ENCODE data around the gene CSNK2A2.

The CSNK2A2 gene

DNA sequence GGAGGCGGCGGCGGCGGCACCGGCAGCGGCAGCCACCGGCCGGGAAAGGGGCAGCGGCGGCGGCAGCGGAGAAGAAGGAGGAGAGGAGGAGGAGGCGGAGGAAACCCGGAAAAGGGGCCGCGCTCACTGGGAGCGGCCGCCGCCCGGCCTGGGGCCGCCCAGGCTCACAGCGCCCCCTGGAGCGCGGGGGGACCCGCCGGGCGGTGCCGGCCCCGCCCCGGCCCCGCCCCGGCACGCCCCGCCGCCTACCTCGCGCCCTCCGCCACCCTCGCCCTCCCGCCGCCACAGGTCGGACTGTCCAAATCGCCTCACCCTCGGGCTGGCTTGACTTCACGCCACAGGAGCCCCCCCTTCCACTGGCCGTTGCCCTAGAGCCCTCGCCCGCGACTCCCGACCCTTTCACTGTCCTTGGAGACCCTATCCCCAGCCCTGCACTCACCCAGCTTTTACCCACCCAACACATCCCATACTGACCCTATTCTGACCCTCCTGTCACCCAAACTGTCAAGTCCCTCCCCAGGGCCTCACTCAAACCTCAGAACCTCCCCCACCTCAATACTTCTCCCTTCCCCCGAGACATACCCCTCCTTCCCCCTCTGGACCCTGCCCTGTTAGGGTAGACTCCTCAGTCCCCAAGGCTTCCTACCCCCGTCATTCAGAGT, at the start of gene CSNK2A2:
TSS of gene CSNK2A2 (minus strand) at position 85 of the 662 bp plus-strand sequence. CDS start 370 bp downstream, outside the sequence.
- peak; percentile 35 to 71 (median 45) for DNase-seq (ENCODE audit: low read depth in 3 of 3)

DNA sequence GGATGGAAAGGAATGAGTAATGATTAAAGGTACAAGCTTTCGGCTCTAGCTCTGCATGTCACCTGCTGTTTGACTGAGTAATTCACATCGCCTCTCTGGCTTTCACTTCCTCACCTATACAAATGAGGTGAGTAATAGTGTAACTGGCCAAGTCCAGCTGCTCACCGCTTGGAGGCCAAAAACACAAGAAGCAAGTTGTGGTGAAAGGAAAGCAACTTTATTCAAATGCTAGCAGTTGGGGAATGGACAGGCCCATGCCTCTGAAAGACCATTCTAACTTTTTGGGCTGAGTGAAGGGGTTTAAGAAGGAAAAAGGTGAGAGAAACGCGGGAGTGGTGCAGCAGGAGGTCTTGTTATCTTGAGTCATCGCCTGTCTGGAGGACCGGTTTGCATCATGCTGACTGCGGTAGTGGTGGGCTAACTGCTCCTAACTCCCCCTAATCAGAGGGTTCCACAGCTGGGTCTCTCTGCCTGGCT, 45.7 kb upstream of the CSNK2A2 start:
- no peak for DNase-seq (ENCODE audit: low read depth in 3 of 3)

DNA sequence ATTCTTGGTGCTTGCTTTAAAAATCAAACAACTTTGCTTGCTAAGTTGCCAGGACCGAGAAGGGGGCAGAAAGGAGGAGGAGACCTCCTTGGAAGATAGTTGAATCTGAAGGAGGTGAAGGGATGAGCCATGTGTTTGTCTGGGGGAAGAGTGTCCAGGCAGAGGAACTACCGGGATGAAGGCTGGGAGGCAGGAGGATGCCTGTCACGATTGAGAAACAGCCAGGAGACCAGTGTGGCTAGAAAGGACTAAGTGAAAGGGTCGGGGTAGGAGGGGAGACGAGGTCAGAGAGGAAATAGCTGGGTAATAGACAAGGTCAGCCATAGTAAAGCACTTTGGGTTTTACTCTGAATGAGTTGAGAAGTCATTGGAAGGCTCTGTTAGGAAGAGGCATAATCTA, 38.9 kb upstream of the CSNK2A2 start:
- no peak for DNase-seq (ENCODE audit: low read depth in 3 of 3)

DNA sequence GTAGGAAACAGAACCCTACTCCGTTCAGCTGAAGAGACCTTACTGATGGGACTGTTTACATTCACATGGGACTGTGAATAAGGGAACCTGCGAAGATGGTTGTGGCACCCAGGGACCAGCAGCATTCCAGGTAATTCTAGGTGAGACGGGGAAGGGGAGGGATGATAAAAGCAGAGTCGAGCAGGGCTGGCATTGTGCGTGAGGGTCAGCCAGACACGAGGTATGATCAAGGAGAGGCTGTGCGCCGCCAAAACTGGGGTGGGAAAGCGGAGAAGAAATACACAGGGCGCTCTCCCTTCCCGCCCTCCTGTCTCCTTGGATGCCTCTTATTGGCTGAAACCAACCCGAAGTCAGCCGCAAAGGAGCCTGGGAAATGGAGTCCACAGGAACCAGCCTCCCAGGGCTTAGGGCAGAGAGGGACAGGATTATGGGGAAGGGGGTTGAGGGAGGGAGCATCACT, 38.4 kb upstream of the CSNK2A2 start:
- peak; percentile 25 to 69 (median 27) for DNase-seq (ENCODE audit: low read depth in 3 of 3)

DNA sequence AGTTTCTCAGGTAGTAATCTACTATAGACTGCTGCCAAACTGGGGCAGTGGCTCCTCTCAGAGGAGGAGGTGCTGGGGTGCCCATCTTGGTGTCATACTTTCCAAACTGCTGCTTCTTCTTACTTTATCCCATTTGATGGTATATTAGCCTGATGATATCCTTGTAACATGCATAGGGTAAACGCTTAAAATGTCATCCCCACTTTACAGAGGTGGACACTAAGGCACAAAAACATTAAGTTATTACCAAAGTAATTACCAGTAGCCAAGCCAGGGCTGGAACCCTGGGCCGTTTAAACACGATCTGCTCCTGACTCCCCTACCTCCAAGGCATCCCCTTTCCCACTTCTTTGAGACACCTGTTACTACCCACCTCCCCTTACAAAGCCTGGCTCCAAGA, 37.8 kb upstream of the CSNK2A2 start:
- no peak for DNase-seq (ENCODE audit: low read depth in 3 of 3)

DNA sequence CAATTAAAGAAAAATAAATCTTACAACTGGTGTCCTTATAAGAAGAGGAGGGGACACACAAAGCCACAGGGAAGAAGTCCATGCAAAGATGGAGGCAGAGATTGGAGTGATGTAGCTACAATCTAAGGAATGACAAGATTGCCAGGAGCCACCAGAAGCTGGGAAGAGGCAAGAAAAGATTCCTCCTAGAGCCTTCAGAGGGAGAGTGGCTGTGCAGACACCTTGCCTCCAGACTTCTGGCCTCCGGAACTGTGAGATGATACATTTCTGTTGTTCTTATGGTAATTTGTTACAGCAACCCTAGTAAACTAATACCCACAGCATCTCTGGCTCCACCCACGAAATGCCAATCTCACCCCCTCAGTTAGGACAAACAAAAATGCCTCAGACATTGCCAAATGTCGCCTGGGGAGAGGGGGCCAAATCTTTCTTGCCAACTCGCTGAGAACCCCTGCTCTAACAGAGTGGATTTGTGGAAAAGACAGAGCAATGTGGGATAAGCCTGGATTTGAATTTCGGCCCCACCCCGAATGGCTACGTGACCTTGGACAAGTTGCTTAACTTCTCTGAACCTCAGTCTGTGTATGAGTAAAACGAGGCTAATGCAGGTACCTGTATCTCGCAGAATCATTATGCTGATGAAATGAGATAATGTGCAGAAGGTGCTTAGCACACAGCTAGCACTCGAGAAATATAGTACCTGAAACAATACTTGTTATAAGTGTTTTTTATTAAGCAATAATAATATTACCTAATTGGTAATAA, 37.1 kb upstream of the CSNK2A2 start:
- DNase-seq (ENCODE audit: low read depth in 3 of 3): no peak

DNA sequence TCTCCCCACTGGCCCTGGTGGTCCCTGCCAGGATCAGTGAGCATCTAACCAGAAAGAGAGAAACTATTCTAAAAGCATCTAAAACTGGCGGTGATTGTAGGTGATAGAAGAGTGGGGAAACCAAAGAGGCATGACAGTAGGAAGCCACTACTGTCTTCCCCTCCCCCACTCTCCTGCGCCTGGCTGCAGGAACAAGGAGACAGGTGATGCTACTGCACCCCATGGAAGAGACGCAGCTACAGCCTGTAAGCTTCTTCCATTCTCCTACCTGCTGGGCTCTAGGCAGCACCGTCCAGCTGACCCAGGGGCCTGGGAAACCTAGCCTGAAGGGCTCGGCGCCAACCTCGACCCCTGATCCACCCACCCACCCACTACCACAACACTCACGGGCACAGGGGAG, 32.4 kb upstream of the CSNK2A2 start:
- DNase-seq (ENCODE audit: low read depth in 3 of 3): no peak

DNA sequence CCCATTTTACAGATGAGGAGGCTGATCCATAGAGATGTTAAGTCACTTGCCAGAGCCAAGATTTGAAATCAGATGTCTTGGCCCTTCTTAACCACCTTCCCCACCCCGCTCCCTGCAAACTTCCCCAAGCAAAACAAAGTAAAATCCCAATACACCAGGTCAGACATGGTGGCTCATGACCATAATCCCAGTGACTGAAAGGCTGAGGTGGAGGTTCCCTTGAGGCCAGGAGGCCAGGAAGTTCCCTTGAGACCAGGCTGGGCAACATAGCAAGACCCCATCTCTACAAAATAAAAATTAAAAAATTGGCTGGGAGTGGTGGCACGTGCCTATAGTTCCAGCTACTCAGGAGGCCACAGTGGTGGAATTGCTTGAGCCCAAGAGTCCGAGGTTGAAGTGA, 28.9 kb upstream of the CSNK2A2 start:
- DNase-seq (ENCODE audit: low read depth in 3 of 3): no peak

DNA sequence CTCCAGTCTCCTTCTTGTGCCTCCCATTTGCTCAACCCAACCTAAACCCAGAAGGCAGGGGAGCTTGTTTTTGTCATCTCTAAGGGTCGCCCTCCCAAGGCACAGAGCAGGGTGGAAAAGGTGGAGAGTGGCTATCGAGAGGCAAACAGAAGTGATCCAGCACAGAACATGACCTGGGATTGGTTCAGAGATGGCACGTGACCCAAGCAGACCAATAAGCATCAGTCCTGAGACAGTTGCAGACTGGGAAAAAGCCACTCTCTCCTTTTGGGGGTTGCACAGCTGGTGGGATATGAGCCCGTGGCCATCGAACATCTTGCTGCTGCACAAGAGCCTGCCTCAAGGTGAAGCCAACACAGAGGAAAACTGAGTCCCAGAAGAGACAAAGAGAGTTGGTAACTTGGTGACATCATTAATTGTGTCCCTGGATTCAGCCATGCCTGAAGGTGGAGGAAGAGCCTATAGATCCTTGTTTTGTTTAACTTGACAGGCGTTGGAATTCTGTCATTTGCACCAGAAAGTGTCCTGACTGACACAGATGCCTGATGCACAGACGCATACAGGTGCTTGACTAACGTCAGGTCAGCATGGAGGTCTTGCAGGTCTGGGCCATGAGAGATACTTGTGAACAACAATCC, 28.2 kb upstream of the CSNK2A2 start:
- DNase-seq (ENCODE audit: low read depth in 3 of 3): no peak

DNA sequence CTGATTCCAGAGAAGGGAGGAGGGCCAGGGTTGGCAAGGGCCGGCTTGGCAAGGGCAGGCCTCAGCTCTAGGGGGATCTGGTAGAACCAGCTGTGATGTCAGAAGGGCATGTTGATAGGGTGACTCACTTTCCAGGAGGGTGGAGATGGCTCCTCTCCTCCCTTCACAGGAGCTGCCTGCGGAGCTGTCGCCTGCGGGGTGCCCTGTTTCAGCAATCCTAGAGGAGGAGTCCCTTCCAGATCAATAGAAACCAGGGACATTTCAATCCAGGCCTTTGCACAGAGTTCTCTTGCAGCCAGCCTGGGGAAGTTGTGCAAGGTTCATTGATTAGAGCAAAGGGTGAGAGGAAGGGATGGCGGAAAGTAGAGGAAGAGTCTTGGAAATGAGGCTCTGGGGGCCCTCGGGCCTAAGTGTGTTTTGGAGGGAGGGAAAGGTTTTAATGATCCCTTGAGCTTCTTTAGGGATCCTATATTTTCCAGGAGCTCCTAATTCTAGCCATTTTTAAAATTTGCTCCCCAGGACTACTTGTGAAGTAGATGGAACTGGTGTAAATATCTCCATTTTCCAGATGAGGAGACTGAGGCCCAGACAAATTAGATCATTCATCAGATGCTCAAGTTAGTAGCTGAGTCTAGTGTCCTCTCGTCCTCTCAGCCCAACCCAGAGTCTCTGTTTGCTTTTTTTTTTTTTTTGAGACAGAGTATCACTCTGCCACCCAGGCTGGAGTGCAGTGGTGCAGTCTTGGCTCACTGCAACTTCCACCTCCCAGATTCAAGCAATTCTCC, 24.8 kb upstream of the CSNK2A2 start:
- no peak for DNase-seq (ENCODE audit: low read depth in 3 of 3)

DNA sequence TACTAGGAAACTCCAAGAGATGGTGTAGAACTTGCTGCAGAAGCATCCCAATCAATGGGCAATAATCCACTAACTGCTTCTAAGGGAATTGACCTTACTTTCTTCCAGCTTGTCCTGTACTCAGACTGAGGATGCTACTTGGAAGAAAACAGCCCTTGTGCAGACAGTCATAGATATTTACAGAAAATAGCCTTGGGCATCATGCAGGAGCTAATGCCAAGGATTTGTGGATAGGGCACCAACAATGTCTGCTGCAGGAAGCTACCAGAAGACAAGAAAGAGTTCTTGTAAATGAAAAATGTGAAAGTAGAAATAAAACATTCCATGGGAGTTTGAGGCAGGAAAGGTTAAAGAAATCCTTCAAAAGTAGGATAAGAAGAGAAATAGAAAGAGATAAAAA, 21.5 kb upstream of the CSNK2A2 start:
- no peak for DNase-seq (ENCODE audit: low read depth in 3 of 3)

DNA sequence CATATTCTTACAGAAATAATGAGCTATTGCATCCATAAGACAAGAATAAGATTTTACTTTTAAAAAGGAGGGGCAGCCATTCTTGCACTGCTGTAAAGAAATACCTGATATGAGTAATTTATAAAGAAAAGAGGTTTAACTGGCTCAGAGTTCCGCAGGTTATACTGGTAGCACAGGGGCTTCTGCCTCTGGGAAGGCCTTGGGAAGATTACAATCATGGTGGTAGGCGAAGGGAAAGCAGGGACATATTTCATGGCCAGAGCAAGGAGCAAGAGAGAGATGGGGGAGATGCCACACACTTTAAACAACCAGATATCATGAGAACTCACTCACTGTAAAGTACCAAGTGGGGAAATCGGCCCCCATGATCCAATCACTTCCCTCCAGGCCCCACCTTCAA, 20.9 kb upstream of the CSNK2A2 start:
- no peak for DNase-seq (ENCODE audit: low read depth in 3 of 3)

DNA sequence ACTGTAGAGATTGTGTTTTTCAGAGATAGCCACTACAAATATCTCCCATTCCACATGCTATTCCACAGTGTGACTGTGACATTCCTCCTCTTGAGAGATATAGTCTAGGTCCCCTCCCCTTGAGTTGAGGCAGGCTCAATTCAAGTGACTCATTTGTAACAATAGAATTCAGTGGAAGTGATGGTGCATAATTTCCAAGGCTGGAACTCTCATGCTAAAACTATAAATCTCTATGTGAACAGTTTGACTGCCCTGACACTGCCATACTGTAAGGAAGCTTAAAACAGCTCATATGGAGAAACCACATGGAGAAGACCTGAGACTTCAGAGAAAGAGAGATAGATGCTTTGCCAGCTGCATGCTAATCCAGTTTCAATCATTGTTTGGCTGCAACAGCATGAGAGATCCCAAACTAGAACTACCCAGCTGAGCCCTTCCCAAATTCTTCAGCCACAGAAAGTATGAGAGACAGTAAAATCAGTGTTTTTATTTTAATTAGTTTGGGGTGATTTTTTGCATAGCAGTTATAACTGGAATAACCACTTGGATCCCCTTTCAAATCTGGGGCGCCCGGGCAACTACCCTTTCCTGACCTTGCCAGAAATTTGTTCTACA, 19.5 kb upstream of the CSNK2A2 start:
- no peak for DNase-seq (ENCODE audit: low read depth in 3 of 3)

DNA sequence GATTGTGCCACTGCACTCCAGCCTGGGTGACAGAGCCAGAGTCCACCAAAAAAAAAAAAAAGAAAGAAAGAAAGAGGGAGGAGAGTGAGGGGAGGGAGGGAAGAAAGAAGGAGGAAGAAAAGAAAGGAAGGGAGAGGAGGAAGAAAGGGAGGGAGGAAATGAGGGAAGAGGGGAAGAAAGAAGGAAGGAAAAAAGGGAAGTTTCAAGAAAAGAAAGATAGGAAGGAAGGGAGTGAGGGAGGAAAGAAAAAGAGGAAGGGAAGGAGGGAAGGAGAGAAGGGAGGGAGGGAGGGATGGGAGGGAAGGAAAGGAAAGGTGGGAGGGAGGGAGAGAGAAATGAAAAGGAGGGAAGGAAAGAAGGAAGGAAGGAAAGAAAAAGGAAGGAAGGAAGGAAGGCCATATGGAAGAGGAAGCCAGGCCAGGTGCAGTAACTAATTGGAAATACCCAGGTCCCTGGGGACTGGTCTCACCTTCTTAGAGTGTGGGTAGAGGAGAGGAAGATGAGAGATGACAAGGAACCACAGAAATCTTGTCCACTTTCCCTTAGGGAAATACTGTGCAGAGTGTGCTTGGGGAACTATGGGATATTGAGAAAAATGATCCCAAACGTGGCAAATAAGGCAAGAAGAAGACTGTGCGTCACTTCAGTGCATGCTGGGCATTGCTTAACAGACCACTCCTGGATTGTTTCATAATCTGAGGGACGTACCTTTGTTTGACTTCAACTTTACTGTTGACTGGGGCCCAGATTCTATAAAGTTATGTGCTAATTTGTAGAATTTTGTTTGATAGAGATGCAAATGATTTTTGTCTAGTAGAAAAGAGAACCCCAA, 15.1 kb upstream of the CSNK2A2 start:
- DNase-seq (ENCODE audit: low read depth in 3 of 3): no peak

DNA sequence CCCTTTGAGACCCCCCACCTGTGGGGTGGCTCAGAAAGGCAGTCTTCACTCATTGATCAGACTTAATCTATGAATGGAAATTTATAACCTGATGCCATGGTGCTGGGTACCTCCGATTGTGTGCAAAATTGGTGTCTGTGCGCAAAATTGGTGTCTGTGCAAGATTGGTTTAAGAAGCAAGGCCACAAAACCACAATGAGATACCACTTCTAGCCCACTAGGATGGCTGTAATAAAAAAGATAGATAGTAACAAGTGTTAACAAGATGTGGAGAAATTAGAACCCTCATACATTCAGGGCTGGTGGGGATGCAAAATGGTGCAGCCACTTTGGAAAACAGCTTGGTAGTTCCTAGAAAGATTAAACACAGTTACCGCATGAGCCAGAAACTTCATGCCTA, 13.9 kb upstream of the CSNK2A2 start:
- DNase-seq (ENCODE audit: low read depth in 3 of 3): no peak

DNA sequence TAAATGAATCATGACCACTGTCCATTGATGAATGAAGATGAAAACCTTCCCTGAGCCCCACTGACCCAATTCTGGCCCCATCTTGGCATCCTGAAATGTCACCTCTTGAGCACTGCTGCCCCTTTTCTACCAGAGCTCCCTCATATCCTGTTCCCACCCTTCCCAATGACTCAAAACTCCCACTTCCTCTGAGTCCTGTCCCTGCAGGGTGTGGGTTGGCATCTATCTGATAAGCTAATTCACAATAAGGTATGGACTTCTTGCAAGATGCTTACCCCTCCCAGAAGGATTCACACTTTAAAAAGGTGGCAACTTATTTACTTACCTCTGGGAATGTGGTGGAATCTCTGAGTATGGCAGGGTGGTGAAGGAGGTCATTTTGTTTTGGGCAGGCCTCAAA, 13.3 kb upstream of the CSNK2A2 start:
- DNase-seq (ENCODE audit: low read depth in 3 of 3): no peak

DNA sequence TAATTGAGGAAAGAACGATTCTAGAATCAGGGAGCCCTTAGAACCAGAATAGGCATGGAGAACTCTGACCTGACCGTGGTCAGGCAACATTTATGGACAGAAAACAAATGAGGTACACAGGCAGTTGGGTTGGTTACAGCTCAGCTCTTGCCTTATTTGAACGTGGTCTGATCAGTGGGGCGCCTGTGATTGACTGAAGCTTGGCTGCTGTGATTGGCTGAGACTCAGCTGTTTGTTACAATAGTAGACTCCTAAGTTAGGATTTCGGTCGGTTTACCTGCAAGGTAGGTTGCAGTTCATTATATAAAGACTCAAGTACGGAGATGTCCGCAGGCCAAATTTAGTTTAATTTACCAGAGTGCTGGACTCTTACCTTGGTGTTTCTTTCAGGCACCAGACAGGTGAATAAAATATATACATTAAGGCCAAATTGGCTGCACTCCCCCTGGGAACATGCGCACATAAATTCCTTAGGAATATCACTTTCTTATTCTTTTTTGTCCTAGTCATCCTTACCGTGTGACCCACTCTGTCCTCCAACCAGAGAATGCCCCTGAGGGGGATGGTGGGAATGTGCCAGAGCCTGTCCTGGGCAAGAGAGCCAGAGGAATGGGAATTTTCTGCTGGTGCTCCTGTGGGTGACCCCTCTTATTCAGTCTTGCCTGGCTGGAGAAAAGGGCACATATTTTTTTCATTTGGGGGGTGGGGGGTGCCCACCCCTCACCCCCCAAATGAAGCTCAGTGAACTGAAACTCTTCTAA, 7.5 kb upstream of the CSNK2A2 start:
- no peak for DNase-seq (ENCODE audit: low read depth in 3 of 3)

DNA sequence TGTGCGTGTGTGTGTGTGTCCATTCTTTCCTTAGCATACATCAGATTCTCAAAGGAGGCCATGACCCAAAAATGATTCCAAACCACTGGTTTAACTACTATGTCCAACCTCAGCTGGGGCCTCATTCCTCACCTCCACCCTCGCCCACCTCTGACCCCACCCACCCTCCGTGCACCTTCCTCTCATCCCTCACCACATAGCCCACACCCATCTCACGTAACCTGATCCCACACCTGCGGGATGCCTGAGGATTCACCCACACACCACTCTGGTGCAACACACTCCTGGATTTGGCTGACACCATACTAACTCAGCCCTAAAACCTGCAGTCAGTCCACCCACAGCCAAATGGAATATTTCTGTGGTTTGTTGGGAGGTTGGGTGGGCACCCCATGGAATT, 3.3 kb upstream of the CSNK2A2 start:
- no peak for DNase-seq (ENCODE audit: low read depth in 3 of 3)

DNA sequence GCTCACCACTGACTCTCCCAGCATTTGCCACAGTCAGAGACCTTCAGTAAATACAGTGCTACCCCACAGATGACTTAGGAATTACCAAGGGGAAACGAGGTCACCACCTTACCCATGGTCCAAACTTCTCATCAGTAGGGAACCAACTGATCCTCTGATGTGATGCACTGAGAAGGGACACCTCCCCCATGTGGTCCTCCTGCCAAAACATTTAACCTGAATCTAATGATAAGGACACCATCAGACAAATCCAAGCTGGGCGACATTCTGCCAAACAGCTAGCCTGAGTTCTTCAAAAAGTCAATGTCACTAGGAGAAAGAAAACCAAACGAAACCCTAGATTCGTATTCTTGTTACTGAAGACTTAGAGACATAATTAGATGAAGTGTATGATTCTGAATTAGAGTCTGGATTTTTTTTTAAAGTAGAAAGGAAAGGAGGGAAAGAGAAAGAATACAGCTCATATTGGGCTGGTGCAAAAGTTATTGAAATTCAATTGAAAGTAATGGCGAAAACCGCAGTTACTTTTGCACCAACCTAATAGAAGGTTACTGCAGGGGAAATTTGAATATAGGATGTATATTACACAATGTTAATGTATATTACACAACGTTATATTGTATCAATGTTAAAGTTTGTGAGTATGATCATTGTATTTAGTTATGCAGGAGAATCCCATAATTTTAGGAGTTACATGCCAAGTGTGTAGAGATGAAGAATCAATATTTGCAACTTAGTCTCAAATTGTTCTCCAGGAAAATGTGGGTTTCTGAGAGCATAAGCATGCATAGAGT, 2.3 kb upstream of the CSNK2A2 start:
- no peak for DNase-seq (ENCODE audit: low read depth in 3 of 3)
